Measurements from ENCODE around the gene RRP9. TPM values are rescaled to one million over a fixed set of nuclear protein-coding genes. Genes with fewer than 3 reads are reported as not detected.

The RRP9 gene
- total and polyA plus RNA-seq, 10 donors: 9.5 to 26.6 (median 14.1) TPM

DNA sequence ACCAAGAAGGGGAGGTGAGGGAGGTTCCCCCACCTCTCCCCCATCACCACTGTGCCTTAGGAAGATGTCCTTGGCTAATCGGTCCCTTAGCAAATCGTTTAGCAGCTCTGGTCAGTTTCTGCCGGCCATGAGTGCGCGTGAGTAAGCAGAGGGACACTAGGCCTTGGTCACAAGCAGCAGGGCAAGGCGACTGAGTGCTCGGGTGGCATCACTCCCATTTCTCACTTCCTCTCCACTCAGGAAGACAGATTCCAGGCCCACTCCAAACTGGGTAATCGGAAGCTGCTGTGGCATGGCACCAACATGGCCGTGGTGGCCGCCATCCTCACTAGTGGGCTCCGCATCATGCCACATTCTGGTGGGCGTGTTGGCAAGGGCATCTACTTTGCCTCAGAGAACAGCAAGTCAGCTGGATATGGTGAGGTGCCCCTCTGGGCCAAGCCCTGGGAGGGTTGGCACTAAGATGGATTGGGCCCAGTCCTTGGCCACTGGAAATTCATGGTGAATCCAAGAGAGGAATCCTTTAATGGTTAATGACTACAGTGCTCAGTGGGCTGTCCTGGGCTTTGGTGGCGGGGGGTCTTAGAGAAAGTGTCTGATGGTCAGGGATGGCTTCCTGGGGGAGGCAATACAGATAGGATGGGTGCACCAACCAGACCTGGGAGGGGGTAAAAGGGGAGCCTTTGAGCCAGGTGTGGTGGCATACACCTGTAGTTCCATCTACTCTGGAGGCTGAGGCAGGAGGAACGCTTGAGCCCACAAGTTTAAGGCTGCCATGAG lies 4.4 kb upstream of the RRP9 start:
- H3K9me3 ChIP-seq: no peaks in the 10 kb centered on the region
- no peak overlapping the region for H3K4me3 ChIP-seq
- no peak overlapping the region for H3K27ac ChIP-seq
- peaks cover 10 to 24% (median 18%) of the 10 kb centered on the region in 6 donors for H3K4me1 ChIP-seq
- TF ChIP-seq POLR2AphosphoS5 (IDR thresholded peaks at IDR 0.05) (no peak), POLR2A (IDR thresholded peaks at IDR 0.05) (no peak)
- TF ChIP-seq, protein P1, sequence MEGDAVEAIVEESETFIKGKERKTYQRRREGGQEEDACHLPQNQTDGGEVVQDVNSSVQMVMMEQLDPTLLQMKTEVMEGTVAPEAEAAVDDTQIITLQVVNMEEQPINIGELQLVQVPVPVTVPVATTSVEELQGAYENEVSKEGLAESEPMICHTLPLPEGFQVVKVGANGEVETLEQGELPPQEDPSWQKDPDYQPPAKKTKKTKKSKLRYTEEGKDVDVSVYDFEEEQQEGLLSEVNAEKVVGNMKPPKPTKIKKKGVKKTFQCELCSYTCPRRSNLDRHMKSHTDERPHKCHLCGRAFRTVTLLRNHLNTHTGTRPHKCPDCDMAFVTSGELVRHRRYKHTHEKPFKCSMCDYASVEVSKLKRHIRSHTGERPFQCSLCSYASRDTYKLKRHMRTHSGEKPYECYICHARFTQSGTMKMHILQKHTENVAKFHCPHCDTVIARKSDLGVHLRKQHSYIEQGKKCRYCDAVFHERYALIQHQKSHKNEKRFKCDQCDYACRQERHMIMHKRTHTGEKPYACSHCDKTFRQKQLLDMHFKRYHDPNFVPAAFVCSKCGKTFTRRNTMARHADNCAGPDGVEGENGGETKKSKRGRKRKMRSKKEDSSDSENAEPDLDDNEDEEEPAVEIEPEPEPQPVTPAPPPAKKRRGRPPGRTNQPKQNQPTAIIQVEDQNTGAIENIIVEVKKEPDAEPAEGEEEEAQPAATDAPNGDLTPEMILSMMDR (IDR thresholded peaks at IDR 0.05 in 8 of 11, conservative IDR thresholded peaks at IDR 0.05 in 3 of 11): no peak
- H3K36me3 ChIP-seq: peaks cover 0 to 50% (median 9%) of the 10 kb centered on the region in 6 donors
- peak; percentile 56 for DNase-seq
- WGBS, 5 donors: 92 to 95% (median 93%) methylated on average over 11 to 14 of the region's 14 CpGs
- intact Hi-C loops (cut with DNase I; ENCODE audit: low total_unique reads): loop anchor here (5.0 to 10.0 kb wide), 2 partner anchors 49 to 196 kb away; partner anchors contain the start of gene RPL29
- H3K27me3 ChIP-seq (replicated peaks in 1 of 7): no peaks in the 10 kb centered on the region

DNA sequence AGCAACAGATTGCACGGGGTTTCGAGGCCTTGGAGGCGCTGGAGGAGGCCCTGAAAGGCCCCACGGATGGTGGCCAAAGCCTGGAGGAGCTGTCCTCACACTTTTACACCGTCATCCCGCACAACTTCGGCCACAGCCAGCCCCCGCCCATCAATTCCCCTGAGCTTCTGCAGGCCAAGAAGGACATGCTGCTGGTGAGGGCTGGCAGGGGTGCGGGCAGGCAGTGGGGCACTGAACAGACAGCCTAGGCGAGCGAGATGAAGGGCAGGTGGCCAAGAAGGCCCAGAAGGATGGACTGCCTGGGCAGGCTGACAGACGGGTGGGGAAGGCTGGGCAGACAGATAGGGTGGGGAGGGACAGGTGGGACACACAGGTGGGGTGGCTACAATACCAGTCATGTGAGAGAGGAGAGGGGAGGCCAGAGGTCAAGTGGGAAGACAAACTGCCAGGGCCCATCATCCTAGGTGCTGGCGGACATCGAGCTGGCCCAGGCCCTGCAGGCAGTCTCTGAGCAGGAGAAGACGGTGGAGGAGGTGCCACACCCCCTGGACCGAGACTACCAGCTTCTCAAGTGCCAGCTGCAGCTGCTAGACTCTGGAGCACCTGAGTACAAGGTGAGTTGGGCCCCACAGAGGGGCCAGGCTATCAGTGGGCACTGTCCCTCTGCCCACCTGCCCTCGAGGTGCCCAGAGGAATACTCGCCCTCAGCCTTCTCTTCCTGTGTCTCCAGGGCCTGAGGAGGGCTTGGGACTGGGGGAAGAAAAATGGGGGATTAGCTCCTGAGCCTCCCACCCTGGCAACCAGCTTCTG lies 3.5 kb upstream of the RRP9 start:
- intact Hi-C loops (cut with DNase I; ENCODE audit: low total_unique reads): loop anchor here (5.0 to 10.0 kb wide), 2 partner anchors 50 to 197 kb away; partner anchors contain the start of gene RPL29
- peak; percentile 69 for DNase-seq
- Histone ChIP-seq H3K9me3 (no peaks in the 10 kb centered on the region), H3K4me1 (peaks cover 15 to 33% (median 27%) of the 10 kb centered on the region in 6 donors), H3K27ac (no peak overlapping the region), H3K36me3 (peaks cover 0 to 50% (median 9%) of the 10 kb centered on the region in 6 donors), H3K27me3 (replicated peaks in 1 of 7) (no peaks in the 10 kb centered on the region), H3K4me3 (no peak overlapping the region)
- WGBS, 5 donors: 91 to 96% (median 94%) methylated on average over 10 to 18 of the region's 18 CpGs
- TF ChIP-seq POLR2AphosphoS5 (IDR thresholded peaks at IDR 0.05): no peak
- TF ChIP-seq POLR2A (IDR thresholded peaks at IDR 0.05): no peak
- TF ChIP-seq, protein P1 (IDR thresholded peaks at IDR 0.05 in 8 of 11, conservative IDR thresholded peaks at IDR 0.05 in 3 of 11): no peak

DNA sequence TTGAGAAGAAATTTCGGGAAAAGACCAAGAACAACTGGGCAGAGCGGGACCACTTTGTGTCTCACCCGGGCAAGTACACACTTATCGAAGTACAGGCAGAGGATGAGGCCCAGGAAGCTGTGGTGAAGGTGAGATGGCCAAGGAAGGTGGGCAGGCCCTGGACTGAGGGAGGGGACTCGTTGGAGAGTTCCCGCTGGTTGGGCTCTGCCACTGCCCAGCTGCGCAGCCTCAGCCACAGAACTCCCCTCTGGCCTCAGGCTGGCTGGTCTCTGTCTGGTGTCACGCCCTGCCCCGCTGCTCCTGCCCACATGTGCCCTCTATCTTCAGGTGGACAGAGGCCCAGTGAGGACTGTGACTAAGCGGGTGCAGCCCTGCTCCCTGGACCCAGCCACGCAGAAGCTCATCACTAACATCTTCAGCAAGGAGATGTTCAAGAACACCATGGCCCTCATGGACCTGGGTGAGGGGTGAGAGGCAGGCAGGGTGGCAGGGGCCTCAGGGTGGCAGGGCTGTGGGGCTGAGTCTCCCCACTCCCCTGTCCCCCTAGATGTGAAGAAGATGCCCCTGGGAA lies 2.8 kb upstream of the RRP9 start:
- TF ChIP-seq, protein P1 (IDR thresholded peaks at IDR 0.05 in 8 of 11, conservative IDR thresholded peaks at IDR 0.05 in 3 of 11): no peak
- no peak for TF ChIP-seq POLR2A (IDR thresholded peaks at IDR 0.05)
- TF ChIP-seq POLR2AphosphoS5 (IDR thresholded peaks at IDR 0.05): no peak
- H3K27ac ChIP-seq: no peak overlapping the region
- 85 to 95% (median 87%) methylated on average over 9 to 11 of the region's 11 CpGs for WGBS, 5 donors
- peak; percentile 74 for DNase-seq
- peaks cover 0 to 50% (median 9%) of the 10 kb centered on the region in 6 donors for H3K36me3 ChIP-seq
- no peaks in the 10 kb centered on the region for H3K27me3 ChIP-seq (replicated peaks in 1 of 7)
- peaks cover 15 to 39% (median 32%) of the 10 kb centered on the region in 6 donors for H3K4me1 ChIP-seq
- intact Hi-C loops (cut with DNase I; ENCODE audit: low total_unique reads): loop anchor here (5.0 to 10.0 kb wide), 2 partner anchors 50 to 198 kb away; partner anchors contain the start of gene RPL29
- no peak overlapping the region for H3K4me3 ChIP-seq
- H3K9me3 ChIP-seq: no peaks in the 10 kb centered on the region
